HG02642 (cell line): ENCODE results near the gene DPP3.
"Not testable (repeated sequence)": the region's sequence is repeated elsewhere in the genome, so short reads cannot be mapped to it uniquely, and the experiment has no call there.

Source experiments
- ATAC-seq: cut with Tn5 transposase; IDR thresholded peaks from one replicate; pipeline ENCODE4 v1.9.1; 2021; ENCODE audit warnings: mild to moderate bottlenecking; ENCODE audit not compliant: unreplicated experiment, poor library complexity

The DPP3 gene

GRCh38 chr11:66462911-66463310 is 17.3 kb upstream of the DPP3 start:
- ATAC-seq: no peak

GRCh38 chr11:66464116-66464515 is 16.1 kb upstream of the DPP3 start:
- not testable (repeated sequence) for ATAC-seq

- ATAC-seq: no peak
These were observed 15.3 kb upstream of the DPP3 start for GRCh38 chr11:66464916-66465315.

GRCh38 chr11:66465373-66466224 is 14.6 kb upstream of the DPP3 start:
- ATAC-seq: no peak

- ATAC-seq: peak; percentile 79
These were observed 13.8 kb upstream of the DPP3 start, which contains the start of gene PELI3 for GRCh38 chr11:66466225-66467033. PELI3 (plus strand) TSS chr11:66466905; CDS start chr11:66468129, 1,224 bp downstream.

GRCh38 chr11:66467034-66467659 is 13.1 kb upstream of the DPP3 start:
- peak; percentile 41 for ATAC-seq

GRCh38 chr11:66467756-66468155 is 12.5 kb upstream of the DPP3 start:
- no peak for ATAC-seq

- no peak for ATAC-seq
These were observed 11.5 kb upstream of the DPP3 start for GRCh38 chr11:66468691-66469090.

GRCh38 chr11:66469441-66469840 is 10.8 kb upstream of the DPP3 start:
- ATAC-seq: no peak

GRCh38 chr11:66470015-66470414 is 10.2 kb upstream of the DPP3 start:
- no peak for ATAC-seq

GRCh38 chr11:66471142-66471541 is 9.1 kb upstream of the DPP3 start:
- ATAC-seq: no peak

- ATAC-seq: no peak
These were observed 8.2 kb upstream of the DPP3 start for GRCh38 chr11:66472054-66472453.

GRCh38 chr11:66473167-66473566 is 7.1 kb upstream of the DPP3 start:
- ATAC-seq: no peak

GRCh38 chr11:66473608-66474515 is 6.4 kb upstream of the DPP3 start:
- no peak for ATAC-seq

- no peak for ATAC-seq
These were observed 4.7 kb upstream of the DPP3 start for GRCh38 chr11:66475349-66476172.

GRCh38 chr11:66476173-66476840 is 3.9 kb upstream of the DPP3 start:
- ATAC-seq: no peak

- no peak for ATAC-seq
These were observed 3.4 kb upstream of the DPP3 start for GRCh38 chr11:66476841-66477251.
